ENCODE measurements around the gene SMG6. TPM values are rescaled to one million over a fixed set of nuclear protein-coding genes. Genes with fewer than 3 reads are reported as not detected.

The SMG6 gene
- total and polyA plus RNA-seq, 2 donors (not counting 1 experiment from before 2014, with no cell fraction given) = 10.6 to 35.5 TPM

GRCh38 chr17:2054512-2055291, 248.9 kb downstream of the SMG6 start, which contains the start of gene HIC1:
HIC1 (plus strand) TSS chr17:2055103; CDS start chr17:2056691, 1,588 bp downstream.
- POLR2A ChIA-PET = interaction anchor here (0.6 to 1.6 kb wide), 3 partner anchors 35 to 623 kb away, joined by 6 to 11 read pairs (median 10); no protein-coding TSS in a partner anchor
- H3K9ac ChIP-seq (ENCODE audit: low read length) = peak within 1 kb of the TSS; percentile 59

More at GRCh38 chr17:2054512-2055291, 248.9 kb downstream of the SMG6 start, which contains the start of gene HIC1:
- Mint-ChIP-seq H3K4me1 (peaks cover 36% of the 10 kb centered on the region), H3K9me3 (ENCODE audit: insufficient read depth) (no peaks in the 10 kb centered on the region), H3K27me3 (peaks cover 7% of the 10 kb centered on the region), H3K27ac (peak within 1 kb of the TSS; percentile 67), H3K4me3 (peak within 1 kb of the TSS; percentile 80)
- ATAC-seq (ENCODE audit: low read depth) (peak; percentile 38), DNase-seq (peak; percentile 89)
- Histone ChIP-seq H3K79me2 (ENCODE audit: control insufficient read depth, insufficient read depth, low read length) (no peaks in the 10 kb centered on the region), H3K4me2 (replicated peaks; ENCODE audit: low read depth, low read length, poor library complexity, severe bottlenecking) (peak within 1 kb of the TSS; percentile 95), H3K4me3 (ENCODE audit: control extremely low read depth in 1 of 5, extremely low read depth in 1 of 5, insufficient read depth in 1 of 5, low read depth in 2 of 5, low read length in 4 of 5) (peak within 1 kb of the TSS in 3 of 5 experiments; percentile 44 to 57 (median 52)), H3K36me3 (replicated peaks in 1 of 2; ENCODE audit: control extremely low read depth in 1 of 2, control insufficient read depth in 1 of 2, extremely low read depth in 1 of 2, insufficient read depth in 2 of 2, low read length in 1 of 2) (no peaks in the 10 kb centered on the region), H3K9me3 (ENCODE audit: control extremely low read depth in 1 of 3, control insufficient read depth in 2 of 3, insufficient read depth in 1 of 3, low read length in 2 of 3) (peaks cover 0 to 19% (median 0%) of the 10 kb centered on the region in 3 donors), H2AFZ (ENCODE audit: insufficient read depth, low read depth, low read length, poor library complexity, severe bottlenecking) (peak within 1 kb of the TSS; percentile 54), H4K20me1 (ENCODE audit: control insufficient read depth, insufficient read depth, low read length, poor library complexity, severe bottlenecking) (peaks cover 43% of the 10 kb centered on the region), H3K27ac (ENCODE audit: low read length in 2 of 2) (no peak within 1 kb of the TSS), H3K4me1 (ENCODE audit: control insufficient read depth in 2 of 2, insufficient read depth in 2 of 2, low read length in 2 of 2) (peaks cover 55 to 75% of the 10 kb centered on the region in 2 donors), H3K27me3 (replicated peaks in 1 of 4; ENCODE audit: control extremely low read depth in 1 of 4, control insufficient read depth in 3 of 4, insufficient read depth in 4 of 4, low read length in 3 of 4) (peaks cover 0 to 59% (median 14%) of the 10 kb centered on the region in 4 experiments)
- no peak for TF ChIP-seq EZH2 (IDR thresholded peaks at IDR 0.05; ENCODE audit: borderline replicate concordance, insufficient read depth, low read depth, low read length, poor library complexity, severe bottlenecking)
- TF ChIP-seq CTCF (IDR thresholded peaks at IDR 0.05) = peak; percentile 95
- intact Hi-C loops (cut with micrococcal nuclease) = loop anchor here (1.0 to 10.0 kb wide), 7 partner anchors 35 to 298 kb away; partner anchors contain the start of genes SGSM2 and TSR1
- CTCF ChIA-PET = interaction anchor here (0.5 to 8.1 kb wide), 42 partner anchors 10 to 557 kb away, joined by 3 to 330 read pairs (median 4); partner anchors contain the start of gene RTN4RL1
- WGBS (ENCODE audit: insufficient coverage) = 1% methylated on average over 61 of the region's 72 CpGs

Data from B cell (primary cell).